K562 treated with DMSO at 1 percent for 24 hours (cell line): ENCODE data around the gene MEFV. TPM values are rescaled to one million over a fixed set of nuclear protein-coding genes. Genes with fewer than 3 reads are reported as not detected.

Experiments
- total RNA-seq: library from RNA; unstranded; fragments of 300-600 nt; gene quantifications from 2 replicates; pipeline ENCODE4 v1.2.3, GENCODE V29; 2022; ENCODE audit warnings: low read depth; ENCODE audit not compliant: insufficient read depth

The MEFV gene, protein sequence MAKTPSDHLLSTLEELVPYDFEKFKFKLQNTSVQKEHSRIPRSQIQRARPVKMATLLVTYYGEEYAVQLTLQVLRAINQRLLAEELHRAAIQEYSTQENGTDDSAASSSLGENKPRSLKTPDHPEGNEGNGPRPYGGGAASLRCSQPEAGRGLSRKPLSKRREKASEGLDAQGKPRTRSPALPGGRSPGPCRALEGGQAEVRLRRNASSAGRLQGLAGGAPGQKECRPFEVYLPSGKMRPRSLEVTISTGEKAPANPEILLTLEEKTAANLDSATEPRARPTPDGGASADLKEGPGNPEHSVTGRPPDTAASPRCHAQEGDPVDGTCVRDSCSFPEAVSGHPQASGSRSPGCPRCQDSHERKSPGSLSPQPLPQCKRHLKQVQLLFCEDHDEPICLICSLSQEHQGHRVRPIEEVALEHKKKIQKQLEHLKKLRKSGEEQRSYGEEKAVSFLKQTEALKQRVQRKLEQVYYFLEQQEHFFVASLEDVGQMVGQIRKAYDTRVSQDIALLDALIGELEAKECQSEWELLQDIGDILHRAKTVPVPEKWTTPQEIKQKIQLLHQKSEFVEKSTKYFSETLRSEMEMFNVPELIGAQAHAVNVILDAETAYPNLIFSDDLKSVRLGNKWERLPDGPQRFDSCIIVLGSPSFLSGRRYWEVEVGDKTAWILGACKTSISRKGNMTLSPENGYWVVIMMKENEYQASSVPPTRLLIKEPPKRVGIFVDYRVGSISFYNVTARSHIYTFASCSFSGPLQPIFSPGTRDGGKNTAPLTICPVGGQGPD
- not detected in 2 replicates for total RNA-seq

GRCh38 chr16:3256146-3256865 lies at the start of gene MEFV:
Gene MEFV (minus strand): TSS chr16:3256633. CDS start chr16:3256587, 46 bp downstream.

DNA sequence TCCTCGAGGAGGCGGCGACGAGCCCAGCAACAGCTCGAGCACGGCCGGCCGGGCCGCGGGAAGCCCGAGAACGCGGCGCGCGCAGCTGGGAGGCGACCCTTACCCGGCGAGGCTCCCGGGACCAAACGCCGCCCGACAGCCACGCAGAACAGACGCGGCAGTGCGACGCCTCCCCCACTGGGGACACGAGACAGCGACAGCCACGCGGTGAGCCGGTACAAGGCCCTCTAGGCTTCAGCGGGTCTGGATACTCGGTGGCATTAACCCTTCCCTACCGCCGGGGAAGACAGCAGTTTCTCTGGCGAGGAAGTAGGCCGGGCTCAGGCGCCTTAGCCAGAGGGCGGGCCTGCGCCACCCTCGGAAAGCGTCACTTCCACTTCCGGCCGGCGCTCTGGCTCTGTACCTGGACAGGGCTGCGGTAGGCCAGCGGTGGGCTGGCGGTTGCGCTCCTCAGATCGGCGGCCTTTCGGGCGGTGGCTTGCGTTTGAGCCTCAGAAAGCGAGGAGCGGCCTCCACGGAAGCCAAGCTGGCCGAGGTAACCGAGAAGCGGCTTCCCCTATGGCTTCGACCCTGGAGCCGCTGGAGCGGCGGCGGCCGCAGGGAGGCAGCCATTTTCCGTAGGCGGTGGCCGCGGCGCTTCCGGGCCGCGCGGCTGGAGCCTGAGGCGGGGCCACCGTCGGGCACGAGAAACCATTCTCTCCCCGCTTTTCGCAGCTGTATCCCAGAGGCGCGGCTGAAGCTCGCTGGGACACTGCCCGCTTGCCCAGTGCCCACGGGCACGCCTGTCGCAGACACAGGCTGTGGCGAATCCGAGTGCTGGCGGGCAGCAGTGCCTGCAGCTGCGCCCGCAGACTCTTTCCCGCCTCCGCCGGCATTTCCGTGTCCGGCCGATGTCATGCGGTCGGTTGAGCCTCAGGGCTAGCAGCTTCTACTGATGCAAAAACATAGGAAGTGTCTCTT lies 49.0 kb upstream of the MEFV start, which contains the start of the genes TIGD7 and ZNF75A:
TIGD7 (minus strand) TSS at position 322 of the 960 bp plus-strand sequence. CDS start 4,816 bp downstream, outside the sequence.
ZNF75A (plus strand) TSS at position 389 of the 960 bp plus-strand sequence. CDS start 2,932 bp downstream, outside the sequence.

GRCh38 chr16:3282730-3283542 lies 26.5 kb upstream of the MEFV start, which contains the start of gene ZNF263:
Gene ZNF263 (plus strand): TSS chr16:3283491. CDS start chr16:3283819, 328 bp downstream.

GRCh38 chr16:3234857-3235561 lies 21.4 kb downstream of the MEFV start, which contains the start of gene ZNF200:
Gene ZNF200 (minus strand): TSS chr16:3235158. CDS start chr16:3233755, 1,403 bp downstream.

Other genes with a start within 250 kb of the MEFV start
- 4.3 and 4.5 TPM in 2 replicates for gene CLDN9, start 243.7 kb downstream of the MEFV start, total RNA-seq
- 0.65 and 0.76 TPM in 2 replicates for gene CLDN6, start 238.4 kb downstream of the MEFV start, total RNA-seq
- 41.1 and 48.6 TPM in 2 replicates for gene TNFRSF12A, start 236.3 kb downstream of the MEFV start, total RNA-seq
- gene HCFC1R1, start 232.7 kb downstream of the MEFV start, total RNA-seq, result 37.4 and 38.2 TPM in 2 replicates
- 41.2 and 42.6 TPM in 2 replicates for gene THOC6, start 232.6 kb downstream of the MEFV start, total RNA-seq
- gene BICDL2, start 219.7 kb downstream of the MEFV start, total RNA-seq, result not detected in 2 replicates
- 0.31 and 1.0 TPM in 2 replicates for gene MMP25, start 210.1 kb downstream of the MEFV start, total RNA-seq
- gene IL32, start 191.0 kb downstream of the MEFV start, total RNA-seq, result 49.1 and 56.4 TPM in 2 replicates
- gene ZSCAN10, start 157.3 kb downstream of the MEFV start, total RNA-seq, result not detected in 2 replicates
- gene ZNF205, start 144.0 kb downstream of the MEFV start, total RNA-seq, result 33.8 and 35.1 TPM in 2 replicates
- gene ZNF213, start 121.6 kb downstream of the MEFV start, total RNA-seq, result 27.1 and 27.7 TPM in 2 replicates
- not detected in 2 replicates for gene OR1F1, start 68.4 kb downstream of the MEFV start, total RNA-seq
- gene ZNF200, start 21.5 kb downstream of the MEFV start, total RNA-seq, result 6.6 and 8.7 TPM in 2 replicates
- 51.0 and 56.4 TPM in 2 replicates for gene ZNF263, start 26.9 kb upstream of the MEFV start, total RNA-seq
- gene TIGD7, start 48.8 kb upstream of the MEFV start, total RNA-seq, result 0.80 and 2.4 TPM in 2 replicates
- gene ZNF75A, start 48.9 kb upstream of the MEFV start, total RNA-seq, result 9.7 and 10.9 TPM in 2 replicates
- not detected in 2 replicates for gene OR2C1, start 99.3 kb upstream of the MEFV start, total RNA-seq
- gene ZSCAN32, start 144.4 kb upstream of the MEFV start, total RNA-seq, result 10.0 and 17.3 TPM in 2 replicates
- 14.3 and 19.1 TPM in 2 replicates for gene ZNF174, start 144.6 kb upstream of the MEFV start, total RNA-seq
- 0.23 and 0.29 TPM in 2 replicates for gene ZNF597, start 186.9 kb upstream of the MEFV start, total RNA-seq
- gene NAA60, start 187.0 kb upstream of the MEFV start, total RNA-seq, result 48.1 and 58.5 TPM in 2 replicates
- gene C16orf90, start 238.9 kb upstream of the MEFV start, total RNA-seq, result not detected in 2 replicates
- 2.3 and 4.3 TPM in 2 replicates for gene CLUAP1, start 244.4 kb upstream of the MEFV start, total RNA-seq